Measurements from ENCODE around the gene EIF4B. TPM values are rescaled to one million over a fixed set of nuclear protein-coding genes. Genes with fewer than 3 reads are reported as not detected.

Gene EIF4B
- total and polyA plus RNA-seq, 3 experiments from 2014 or later = 114 to 660 (median 644) TPM

Other genes with a start within 250 kb of the EIF4B start
- gene KRT76, start 229.1 kb upstream of the EIF4B start, total RNA-seq = not detected
- not detected for gene KRT76, start 229.1 kb upstream of the EIF4B start, polyA plus RNA-seq
- gene KRT3, start 210.3 kb upstream of the EIF4B start, total RNA-seq = not detected
- gene KRT3, start 210.3 kb upstream of the EIF4B start, polyA plus RNA-seq = not detected
- gene KRT4, start 192.3 kb upstream of the EIF4B start, total RNA-seq = not detected
- not detected for gene KRT4, start 192.3 kb upstream of the EIF4B start, polyA plus RNA-seq
- not detected for gene KRT79, start 172.1 kb upstream of the EIF4B start, total RNA-seq
- gene KRT79, start 172.1 kb upstream of the EIF4B start, polyA plus RNA-seq = not detected
- gene KRT78, start 157.5 kb upstream of the EIF4B start, total RNA-seq = not detected
- gene KRT78, start 157.5 kb upstream of the EIF4B start, polyA plus RNA-seq = not detected
- under 1 TPM in 1 of 2 experiments, not detected in 1; 0.46 TPM for gene KRT8, start 101.4 kb upstream of the EIF4B start, total RNA-seq
- gene KRT8, start 101.4 kb upstream of the EIF4B start, polyA plus RNA-seq = 1.0 TPM
- 1 to 10 TPM; 3.5 to 3.9 TPM for gene KRT18, start 57.3 kb upstream of the EIF4B start, total RNA-seq
- 4.0 TPM for gene KRT18, start 57.3 kb upstream of the EIF4B start, polyA plus RNA-seq
- 1 to 10 TPM; 2.1 to 5.6 TPM for gene TNS2, start 43.6 kb downstream of the EIF4B start, total RNA-seq
- gene TNS2, start 43.6 kb downstream of the EIF4B start, polyA plus RNA-seq = 0.35 TPM
- 10 to 100 TPM; 40.1 to 43.3 TPM for gene SPRYD3, start 72.9 kb downstream of the EIF4B start, total RNA-seq
- gene SPRYD3, start 72.9 kb downstream of the EIF4B start, polyA plus RNA-seq = 63.0 TPM
- 1 to 10 TPM; 1.5 to 1.6 TPM for gene IGFBP6, start 91.2 kb downstream of the EIF4B start, total RNA-seq
- 8.9 TPM for gene IGFBP6, start 91.2 kb downstream of the EIF4B start, polyA plus RNA-seq
- gene SOAT2, start 97.0 kb downstream of the EIF4B start, total RNA-seq = under 1 TPM; 0.48 to 1.00 TPM
- 0.76 TPM for gene SOAT2, start 97.0 kb downstream of the EIF4B start, polyA plus RNA-seq
- gene ZNF740, start 174.3 kb downstream of the EIF4B start, total RNA-seq = 10 to 100 TPM; 50.4 to 52.0 TPM
- gene ZNF740, start 174.3 kb downstream of the EIF4B start, polyA plus RNA-seq = 3.3 TPM
- 10 to 100 TPM; 15.8 to 18.7 TPM for gene CSAD, start 174.5 kb downstream of the EIF4B start, total RNA-seq
- 0.70 TPM for gene CSAD, start 174.5 kb downstream of the EIF4B start, polyA plus RNA-seq
- gene ITGB7, start 200.8 kb downstream of the EIF4B start, total RNA-seq = 100 to 1,000 TPM; 339 TPM
- gene ITGB7, start 200.8 kb downstream of the EIF4B start, polyA plus RNA-seq = 292 TPM
- gene RARG, start 225.8 kb downstream of the EIF4B start, total RNA-seq = 10 to 100 TPM; 67.0 to 68.4 TPM
- gene RARG, start 225.8 kb downstream of the EIF4B start, polyA plus RNA-seq = 15.4 TPM

Measured in CD8-positive, alpha-beta memory T cell (primary cell).